ENCODE results near the gene CFAP299. TPM values are rescaled to one million over a fixed set of nuclear protein-coding genes. Genes with fewer than 3 reads are reported as not detected.
"Not testable (repeated sequence)": the region's sequence is repeated elsewhere in the genome, so short reads cannot be mapped to it uniquely, and the experiment has no call there.

Gene CFAP299
- total RNA-seq, 8 experiments from 2014 or later = 0.41 to 7.1 (median 0.74) TPM

DNA sequence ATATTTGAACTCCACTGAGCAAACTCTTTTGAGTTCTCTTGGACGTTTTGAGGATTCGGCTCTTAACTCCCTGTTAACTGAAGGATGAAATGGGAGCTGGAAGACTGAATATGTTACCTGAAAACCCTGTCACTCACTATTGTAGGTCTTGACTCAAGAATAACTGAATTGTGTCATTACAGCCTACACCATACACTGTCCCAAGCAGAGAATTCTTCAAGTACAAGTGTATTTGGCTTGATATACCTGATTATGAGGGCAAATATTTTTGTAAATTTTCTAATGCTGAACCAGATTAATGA is 276.1 kb downstream of the CFAP299 start:
- in situ Hi-C loops (cut with MboI; ENCODE audit: low pct_unique_long_range_greater_than_20kb in 2 of 9, low sequenced_read_pairs in 9 of 9, unreplicated experiment in 9 of 9) = loop anchor here in 1 of 9 experiments (25.0 kb wide), 1 partner anchor 426 kb away; the partner anchor contains the start of gene BMP3
- Histone ChIP-seq H3K4me1 (replicated peaks in 1 of 2) (no peaks in the 10 kb centered on the region), H3K27ac (no peak overlapping the region), H3K4me3 (no peak overlapping the region)
- ATAC-seq (replicated peaks in 6 of 8) = no peak
- WGBS, 10 experiments = 69 to 100% (median 93%) methylated on average over 1 to 2 of the region's 2 CpGs; no CpG with 5 or more reads in 1 of the 10 experiments

DNA sequence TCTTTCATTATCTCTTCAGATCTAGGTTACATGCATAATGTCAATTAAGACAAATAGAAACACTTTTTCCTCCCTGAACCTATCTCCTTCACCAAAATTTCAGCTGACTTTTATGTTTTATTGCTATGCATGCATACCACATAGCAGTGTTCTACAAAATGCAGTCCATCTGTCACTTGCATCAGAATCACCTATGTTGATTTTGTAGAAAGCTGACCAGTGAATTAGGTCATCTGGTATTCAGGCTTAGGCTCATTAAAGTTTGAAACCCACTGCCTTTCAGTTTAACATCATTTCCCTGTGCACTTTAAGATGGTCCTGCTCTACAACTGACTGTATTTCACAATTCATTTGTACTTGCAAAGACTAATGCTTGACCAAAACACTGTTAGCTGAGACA is 277.9 kb downstream of the CFAP299 start:
- in situ Hi-C loops (cut with MboI; ENCODE audit: low pct_unique_long_range_greater_than_20kb in 2 of 9, low sequenced_read_pairs in 9 of 9, unreplicated experiment in 9 of 9) = loop anchor here in 1 of 9 experiments (25.0 kb wide), 1 partner anchor 424 kb away; the partner anchor contains the start of gene BMP3
- ATAC-seq (replicated peaks in 6 of 8) = peak in 3 of 8 experiments; percentile 25 to 77 (median 47)

DNA sequence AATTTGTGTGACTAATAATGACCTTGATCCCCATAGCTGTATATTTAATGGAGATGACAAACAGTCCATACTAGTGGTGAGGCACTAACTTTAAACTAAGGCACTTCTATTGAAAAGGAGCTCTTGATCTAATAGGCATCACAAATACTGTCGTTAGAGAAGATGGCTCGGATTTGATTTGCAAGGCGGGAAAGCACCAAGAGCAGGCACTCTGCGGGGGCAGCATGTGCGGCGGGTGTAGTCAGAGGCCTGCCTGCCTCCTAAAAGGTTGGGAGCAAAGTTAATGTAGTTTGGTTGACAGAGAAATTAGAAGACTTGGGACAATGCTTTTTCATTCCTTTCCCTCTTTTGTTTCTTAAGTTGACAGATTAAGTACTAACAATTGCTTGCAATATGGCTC is 278.8 kb downstream of the CFAP299 start:
- no peak overlapping the region for H3K27ac ChIP-seq
- H3K4me3 ChIP-seq = no peak overlapping the region
- no peaks in the 10 kb centered on the region for H3K4me1 ChIP-seq (replicated peaks in 1 of 2)
- in situ Hi-C loops (cut with MboI; ENCODE audit: low pct_unique_long_range_greater_than_20kb in 2 of 9, low sequenced_read_pairs in 9 of 9, unreplicated experiment in 9 of 9) = loop anchor here in 1 of 9 experiments (25.0 kb wide), 1 partner anchor 423 kb away; the partner anchor contains the start of gene BMP3
- no peak for ATAC-seq (replicated peaks in 6 of 8)
- WGBS, 10 experiments = 64 to 100% (median 87%) methylated on average over 1 to 6 of the region's 6 CpGs; no CpG with 5 or more reads in 3 of the 10 experiments

More for the DNA sequence above, 277.9 kb downstream of the CFAP299 start:
- Histone ChIP-seq H3K4me3 (no peak overlapping the region), H3K4me1 (replicated peaks in 1 of 2) (no peaks in the 10 kb centered on the region), H3K27ac (no peak overlapping the region)

DNA sequence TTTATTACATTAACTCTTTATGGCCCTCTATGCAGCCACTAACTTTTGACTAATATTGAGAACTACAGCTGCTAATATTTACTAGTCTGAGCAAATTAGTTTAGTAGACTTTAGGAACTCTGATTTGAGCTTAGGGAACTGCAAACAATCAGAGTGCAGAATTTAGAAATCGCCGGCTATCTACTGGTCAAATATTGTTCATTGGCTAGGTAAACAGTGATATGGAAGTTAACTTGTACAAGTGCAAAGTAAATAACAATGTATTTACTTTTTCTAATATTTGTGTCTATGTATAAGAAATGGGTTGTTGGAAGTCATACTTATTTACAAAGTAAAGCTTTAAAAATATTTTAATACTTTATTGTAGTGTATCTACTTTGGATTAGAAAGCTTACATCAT is 279.6 kb downstream of the CFAP299 start:
- 92 to 100% (median 98%) methylated on average over 2 of the region's 2 CpGs; no CpG with 5 or more reads in 2 of the 10 experiments for WGBS, 10 experiments

DNA sequence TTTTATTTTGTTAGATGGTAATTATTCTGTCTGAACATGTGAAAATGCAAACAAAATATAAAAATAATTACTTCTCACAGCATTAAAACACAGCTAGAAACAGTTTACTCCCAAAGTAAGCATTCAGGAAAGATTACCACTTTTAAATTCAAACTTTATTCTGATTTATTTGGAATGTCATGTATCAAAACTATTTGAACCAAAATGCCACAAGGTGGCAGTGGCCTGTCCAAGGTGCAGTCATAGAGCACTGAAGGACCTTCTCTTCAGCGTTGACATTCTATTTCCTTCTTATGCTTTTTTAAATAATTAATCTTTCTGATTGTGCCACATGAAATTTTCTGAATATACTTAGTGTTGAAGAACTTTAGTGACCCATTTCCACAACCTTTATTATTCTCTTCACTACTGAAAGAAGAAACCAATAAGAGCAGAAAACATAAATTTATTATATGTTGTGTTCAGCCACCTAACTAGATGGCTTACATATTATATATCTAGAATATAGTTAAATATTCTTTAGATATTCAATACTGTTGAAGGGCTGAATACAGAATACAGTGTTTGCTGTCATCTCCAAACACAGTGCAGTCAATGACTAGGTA is 283.6 kb downstream of the CFAP299 start:
- WGBS, 10 experiments = 17 to 82% (median 58%) methylated on average over 1 of the region's 1 CpG; no CpG with 5 or more reads in 3 of the 10 experiments
- peak in 2 of 8 experiments; percentile 26 to 34 for ATAC-seq (replicated peaks in 6 of 8)
- no peak overlapping the region for H3K27ac ChIP-seq
- no peak overlapping the region for H3K4me3 ChIP-seq
- no peaks in the 10 kb centered on the region for H3K4me1 ChIP-seq (replicated peaks in 1 of 2)
- in situ Hi-C loops (cut with MboI; ENCODE audit: low pct_unique_long_range_greater_than_20kb in 2 of 9, low sequenced_read_pairs in 9 of 9, unreplicated experiment in 9 of 9) = loop anchor here in 1 of 9 experiments (25.0 kb wide), 1 partner anchor 418 kb away; the partner anchor contains the start of gene BMP3

More for the DNA sequence above, 279.6 kb downstream of the CFAP299 start:
- Histone ChIP-seq H3K27ac (no peak overlapping the region), H3K4me1 (replicated peaks in 1 of 2) (no peaks in the 10 kb centered on the region), H3K4me3 (no peak overlapping the region)
- in situ Hi-C loops (cut with MboI; ENCODE audit: low pct_unique_long_range_greater_than_20kb in 2 of 9, low sequenced_read_pairs in 9 of 9, unreplicated experiment in 9 of 9) = loop anchor here in 1 of 9 experiments (25.0 kb wide), 1 partner anchor 422 kb away; the partner anchor contains the start of gene BMP3
- no peak for ATAC-seq (replicated peaks in 6 of 8)

DNA sequence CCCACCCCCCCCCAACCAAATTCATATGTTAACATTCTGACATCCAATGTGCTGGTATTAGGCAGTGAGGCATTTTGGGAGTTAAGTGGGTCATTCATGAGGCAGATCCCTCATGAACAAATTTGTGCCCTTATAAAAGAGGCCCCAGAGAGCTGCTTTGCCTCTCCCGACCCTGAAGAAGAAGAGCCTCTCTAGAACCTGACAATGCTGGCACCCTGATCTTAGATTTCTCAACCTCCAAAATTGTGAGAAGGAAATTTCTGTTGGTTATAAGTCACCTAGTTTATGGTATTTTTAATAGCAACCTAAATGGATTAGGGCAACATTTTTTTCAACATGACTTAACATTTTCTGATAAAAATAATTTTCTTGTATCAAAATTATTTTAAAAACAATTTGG is 296.3 kb downstream of the CFAP299 start:
- H3K4me3 ChIP-seq = no peak overlapping the region
- H3K27ac ChIP-seq = no peak overlapping the region
- no peaks in the 10 kb centered on the region for H3K4me1 ChIP-seq (replicated peaks in 1 of 2)
- ATAC-seq (replicated peaks in 6 of 8) = no peak
- WGBS, 10 experiments = 50 to 100% (median 67%) methylated on average over 1 of the region's 1 CpG; no CpG with 5 or more reads in 5 of the 10 experiments
- in situ Hi-C loops (cut with MboI; ENCODE audit: low pct_unique_long_range_greater_than_20kb in 2 of 9, low sequenced_read_pairs in 9 of 9, unreplicated experiment in 9 of 9) = no loop called here

DNA sequence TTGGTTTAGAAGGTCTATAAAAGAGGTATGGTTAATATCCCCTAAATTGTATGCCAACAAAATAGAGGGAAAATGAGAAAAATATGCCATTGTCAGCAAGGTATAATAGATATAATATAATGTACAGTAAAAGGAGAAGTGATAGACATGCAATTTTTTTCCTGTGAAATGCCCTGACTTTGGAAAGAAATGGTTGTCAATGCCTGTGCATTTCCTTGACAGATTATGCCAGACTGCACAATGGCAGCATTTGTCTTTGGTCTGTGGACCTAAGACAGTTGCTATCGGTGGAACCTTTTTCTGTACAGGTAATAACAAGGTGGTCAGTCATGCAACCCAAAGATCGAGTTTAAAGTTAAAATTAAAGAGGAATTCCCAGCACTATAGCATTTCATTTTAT is 301.7 kb downstream of the CFAP299 start:
- in situ Hi-C loops (cut with MboI; ENCODE audit: low pct_unique_long_range_greater_than_20kb in 2 of 9, low sequenced_read_pairs in 9 of 9, unreplicated experiment in 9 of 9) = no loop called here
- Histone ChIP-seq H3K27ac (no peak overlapping the region), H3K4me1 (replicated peaks in 1 of 2) (no peaks in the 10 kb centered on the region), H3K4me3 (no peak overlapping the region)
- ATAC-seq (replicated peaks in 6 of 8) = no peak
- 53 to 100% (median 82%) methylated on average over 1 to 2 of the region's 2 CpGs; no CpG with 5 or more reads in 2 of the 10 experiments for WGBS, 10 experiments

DNA sequence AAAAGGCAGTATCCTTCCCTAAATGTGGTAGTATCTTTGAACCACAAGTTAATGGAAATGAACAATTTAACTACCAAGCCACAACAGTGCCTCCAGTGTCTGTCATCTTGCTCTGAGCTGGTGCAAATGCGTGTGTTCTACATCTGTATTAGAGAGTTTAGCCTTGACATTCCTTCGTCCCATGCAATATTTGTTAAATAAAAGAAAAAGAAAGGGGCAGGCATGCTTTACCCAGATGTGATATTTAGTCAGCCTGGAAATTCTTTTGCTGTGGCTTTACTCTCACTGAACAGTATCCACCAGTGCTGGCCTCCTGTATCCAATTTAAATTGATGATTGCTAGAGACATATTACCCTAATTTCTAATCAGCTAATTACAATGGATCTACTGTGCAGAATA is 310.5 kb downstream of the CFAP299 start:
- no peaks in the 10 kb centered on the region for H3K4me1 ChIP-seq (replicated peaks in 1 of 2)
- H3K27ac ChIP-seq = no peak overlapping the region
- 33 to 100% (median 75%) methylated on average over 1 to 2 of the region's 2 CpGs; no CpG with 5 or more reads in 2 of the 10 experiments for WGBS, 10 experiments
- peak in 1 of 8 experiments; percentile 59 for ATAC-seq (replicated peaks in 6 of 8)
- in situ Hi-C loops (cut with MboI; ENCODE audit: low pct_unique_long_range_greater_than_20kb in 2 of 9, low sequenced_read_pairs in 9 of 9, unreplicated experiment in 9 of 9) = no loop called here
- H3K4me3 ChIP-seq = no peak overlapping the region

DNA sequence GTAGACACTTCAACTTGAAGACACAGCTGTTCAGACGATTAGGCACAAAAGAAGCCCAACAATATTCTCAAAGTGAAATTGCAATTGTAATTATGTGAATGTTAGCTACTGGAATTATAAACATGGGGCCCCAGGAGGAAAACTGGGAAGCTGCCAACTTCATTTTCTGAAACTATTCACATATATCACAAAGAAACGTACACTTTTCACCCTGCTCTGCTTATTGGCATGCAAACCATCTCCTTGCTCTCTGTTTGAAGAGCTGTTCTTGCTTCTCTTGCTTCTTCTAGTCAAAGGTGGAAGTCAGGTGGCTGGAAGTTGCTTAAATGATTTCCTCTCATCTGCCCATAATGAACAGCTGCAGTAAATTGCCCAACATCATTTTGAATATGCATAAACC is 320.1 kb downstream of the CFAP299 start:
- in situ Hi-C loops (cut with MboI; ENCODE audit: low pct_unique_long_range_greater_than_20kb in 2 of 9, low sequenced_read_pairs in 9 of 9, unreplicated experiment in 9 of 9) = no loop called here
- Histone ChIP-seq H3K4me3 (no peak overlapping the region), H3K4me1 (replicated peaks in 1 of 2) (no peaks in the 10 kb centered on the region), H3K27ac (no peak overlapping the region)
- WGBS, 10 experiments = 0 to 80% (median 58%) methylated on average over 1 to 2 of the region's 2 CpGs
- peak in 5 of 8 experiments; percentile 61 to 86 (median 71) for ATAC-seq (replicated peaks in 6 of 8)

DNA sequence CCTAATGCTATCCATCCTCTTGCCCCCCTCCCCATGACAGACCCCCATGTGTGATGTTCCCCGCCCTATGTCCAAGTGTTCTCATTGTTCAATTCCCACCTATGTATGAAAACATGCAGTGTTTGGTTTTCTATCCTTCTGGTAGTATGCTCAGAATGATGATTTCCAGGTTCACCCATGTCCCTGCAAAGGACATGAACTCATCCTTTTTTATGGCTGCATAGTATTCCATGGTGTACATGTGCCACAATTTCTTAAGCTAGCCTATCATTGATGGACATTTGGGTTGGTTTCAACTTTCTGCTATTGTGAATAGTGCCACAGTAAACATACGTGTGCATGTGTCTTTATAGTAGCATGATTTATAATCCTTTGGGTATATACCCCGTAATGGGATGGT is 334.6 kb downstream of the CFAP299 start:
- H3K4me3 ChIP-seq; in situ Hi-C loops (cut with MboI; ENCODE audit: low pct_unique_long_range_greater_than_20kb in 2 of 9, low sequenced_read_pairs in 9 of 9, unreplicated experiment in 9 of 9); ATAC-seq (replicated peaks in 6 of 8); H3K4me1 ChIP-seq (replicated peaks in 1 of 2); H3K27ac ChIP-seq: not testable (repeated sequence)
- WGBS, 10 experiments = 56 to 100% (median 90%) methylated on average over 1 to 2 of the region's 3 CpGs; no CpG with 5 or more reads in 7 of the 10 experiments

DNA sequence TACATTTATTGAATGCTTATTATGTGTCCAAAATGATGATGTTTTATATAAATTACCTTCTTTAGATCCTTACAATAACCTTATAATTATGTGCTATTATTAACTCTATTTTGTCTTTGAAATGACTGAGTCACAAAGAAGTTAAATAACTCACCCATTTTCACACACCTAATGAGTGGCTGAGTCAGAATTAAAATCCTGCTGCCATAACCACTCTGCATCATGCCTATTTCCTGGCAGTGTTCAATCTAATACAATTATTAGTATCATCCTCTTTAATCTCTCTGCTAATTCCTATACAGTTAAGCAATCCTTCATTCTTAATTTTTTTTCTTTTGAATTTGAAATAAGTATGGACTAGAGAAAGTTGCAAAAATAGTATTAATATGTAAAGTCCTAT is 342.9 kb downstream of the CFAP299 start:
- Histone ChIP-seq H3K4me3 (no peak overlapping the region), H3K4me1 (replicated peaks in 1 of 2) (no peaks in the 10 kb centered on the region), H3K27ac (no peak overlapping the region)
- in situ Hi-C loops (cut with MboI; ENCODE audit: low pct_unique_long_range_greater_than_20kb in 2 of 9, low sequenced_read_pairs in 9 of 9, unreplicated experiment in 9 of 9) = no loop called here
- no peak for ATAC-seq (replicated peaks in 6 of 8)

DNA sequence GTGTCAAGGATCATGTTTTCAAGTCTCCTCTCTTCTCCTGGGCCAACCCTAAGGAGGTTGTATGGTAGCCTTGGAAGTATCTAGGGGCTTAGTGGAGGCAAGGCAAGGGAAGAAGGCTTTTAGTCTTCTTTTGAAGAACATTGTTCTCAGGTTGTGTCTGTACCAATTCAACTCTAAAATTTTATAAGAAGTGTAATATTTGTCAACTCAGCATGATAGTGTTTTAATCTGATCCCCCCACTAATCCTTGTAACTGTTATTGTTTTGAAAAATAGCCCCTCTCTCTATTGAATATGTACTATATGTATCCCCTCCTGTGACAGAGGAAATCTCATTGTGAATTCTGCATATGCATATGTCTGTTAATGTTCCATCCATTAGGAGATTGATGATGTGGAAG is 345.4 kb downstream of the CFAP299 start:
- in situ Hi-C loops (cut with MboI; ENCODE audit: low pct_unique_long_range_greater_than_20kb in 2 of 9, low sequenced_read_pairs in 9 of 9, unreplicated experiment in 9 of 9) = no loop called here
- no peak for ATAC-seq (replicated peaks in 6 of 8)
- Histone ChIP-seq H3K4me1 (replicated peaks in 1 of 2) (no peaks in the 10 kb centered on the region), H3K27ac (no peak overlapping the region), H3K4me3 (no peak overlapping the region)

DNA sequence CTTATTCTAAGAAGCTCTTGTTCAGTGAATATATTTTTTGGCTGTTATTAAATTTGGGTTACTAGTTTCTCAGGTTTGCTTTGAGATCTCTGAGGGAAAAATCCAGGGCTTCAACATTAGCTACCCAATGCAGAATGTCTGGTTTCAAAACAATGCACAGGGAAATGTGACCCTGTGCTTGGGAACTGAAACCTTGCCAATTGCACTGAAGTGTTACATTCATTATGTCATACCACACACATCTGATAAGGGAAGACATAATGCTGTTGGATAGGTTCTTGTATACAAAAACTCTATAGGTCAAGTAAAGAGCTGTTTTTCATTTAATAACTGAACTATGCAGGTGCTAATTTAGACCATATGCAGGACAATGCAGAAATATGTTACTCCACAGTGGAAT is 349.7 kb downstream of the CFAP299 start:
- ATAC-seq (replicated peaks in 6 of 8) = no peak
- in situ Hi-C loops (cut with MboI; ENCODE audit: low pct_unique_long_range_greater_than_20kb in 2 of 9, low sequenced_read_pairs in 9 of 9, unreplicated experiment in 9 of 9) = no loop called here

DNA sequence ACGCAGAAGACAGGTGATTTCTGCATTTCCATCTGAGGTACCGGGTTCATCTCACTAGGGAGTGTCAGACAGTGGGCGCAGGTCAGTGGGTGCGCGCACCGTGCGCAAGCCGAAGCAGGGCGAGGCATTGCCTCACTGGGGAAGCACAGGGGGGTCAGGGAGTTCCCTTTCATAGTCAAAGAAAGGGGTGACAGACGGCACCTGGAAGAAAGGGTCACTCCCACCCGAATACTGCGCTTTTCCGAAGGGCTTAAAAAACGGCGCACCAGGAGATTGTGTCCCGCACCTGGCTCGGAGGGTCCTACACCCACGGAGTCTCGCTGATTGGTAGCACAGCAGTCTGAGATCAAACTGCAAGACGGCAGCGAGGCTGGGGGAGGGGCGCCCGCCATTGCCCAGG is 352.2 kb downstream of the CFAP299 start:
- 100% methylated on average over 3 of the region's 23 CpGs; no CpG with 5 or more reads in 9 of the 10 experiments for WGBS, 10 experiments
- in situ Hi-C loops (cut with MboI; ENCODE audit: low pct_unique_long_range_greater_than_20kb in 2 of 9, low sequenced_read_pairs in 9 of 9, unreplicated experiment in 9 of 9); H3K4me1 ChIP-seq (replicated peaks in 1 of 2); H3K4me3 ChIP-seq; H3K27ac ChIP-seq; ATAC-seq (replicated peaks in 6 of 8): not testable (repeated sequence)

More for the DNA sequence above, 349.7 kb downstream of the CFAP299 start:
- Histone ChIP-seq H3K4me3 (no peak overlapping the region), H3K4me1 (replicated peaks in 1 of 2) (no peaks in the 10 kb centered on the region), H3K27ac (no peak overlapping the region)

All from motor neuron (in vitro differentiated cells).